ENCODE measurements around the gene RYR3.

The RYR3 gene

GRCh38 chr15:33489335-33489734, 178.6 kb downstream of the RYR3 start:
- TF ChIP-seq CTCF (IDR thresholded peaks at IDR 0.05; ENCODE audit: insufficient read depth, low read length, poor library complexity, severe bottlenecking) = no peak
- Histone ChIP-seq H3K27me3 (replicated peaks; ENCODE audit: control insufficient read depth, insufficient read depth, low read length) (no peaks in the 10 kb centered on the region; the same call in none of the 2 replicates), H3K36me3 (ENCODE audit: control insufficient read depth, insufficient read depth, low read length) (no peaks in the 10 kb centered on the region), H3K4me3 (replicated peaks; ENCODE audit: low read depth, low read length) (no peak overlapping the region)
- no peak for DNase-seq (ENCODE audit: extremely low read depth, insufficient read length)

- TF ChIP-seq CTCF (IDR thresholded peaks at IDR 0.05; ENCODE audit: insufficient read depth, low read length, poor library complexity, severe bottlenecking) = no peak
- no peak for DNase-seq (ENCODE audit: extremely low read depth, insufficient read length)
- H3K4me3 ChIP-seq (replicated peaks; ENCODE audit: low read depth, low read length) = no peak overlapping the region
- no peaks in the 10 kb centered on the region for H3K36me3 ChIP-seq (ENCODE audit: control insufficient read depth, insufficient read depth, low read length)
- H3K27me3 ChIP-seq (replicated peaks; ENCODE audit: control insufficient read depth, insufficient read depth, low read length) = no peaks in the 10 kb centered on the region; the same call in none of the 2 replicates
Observed at GRCh38 chr15:33490703-33491102, 179.9 kb downstream of the RYR3 start.

GRCh38 chr15:33492434-33493052, 181.8 kb downstream of the RYR3 start:
- Histone ChIP-seq H3K27me3 (replicated peaks; ENCODE audit: control insufficient read depth, insufficient read depth, low read length) (no peaks in the 10 kb centered on the region; the same call in none of the 2 replicates), H3K36me3 (ENCODE audit: control insufficient read depth, insufficient read depth, low read length) (no peaks in the 10 kb centered on the region), H3K4me3 (replicated peaks; ENCODE audit: low read depth, low read length) (no peak overlapping the region)
- TF ChIP-seq CTCF (IDR thresholded peaks at IDR 0.05; ENCODE audit: insufficient read depth, low read length, poor library complexity, severe bottlenecking) = no peak
- no peak for DNase-seq (ENCODE audit: extremely low read depth, insufficient read length)

- H3K4me3 ChIP-seq (replicated peaks; ENCODE audit: low read depth, low read length) = no peak overlapping the region
- no peaks in the 10 kb centered on the region; the same call in none of the 2 replicates for H3K27me3 ChIP-seq (replicated peaks; ENCODE audit: control insufficient read depth, insufficient read depth, low read length)
- no peak for DNase-seq (ENCODE audit: extremely low read depth, insufficient read length)
- no peak for TF ChIP-seq CTCF (IDR thresholded peaks at IDR 0.05; ENCODE audit: insufficient read depth, low read length, poor library complexity, severe bottlenecking)
- no peaks in the 10 kb centered on the region for H3K36me3 ChIP-seq (ENCODE audit: control insufficient read depth, insufficient read depth, low read length)
Observed at GRCh38 chr15:33494306-33494705, 183.5 kb downstream of the RYR3 start.

GRCh38 chr15:33500432-33501195, 189.8 kb downstream of the RYR3 start:
- no peak for TF ChIP-seq CTCF (IDR thresholded peaks at IDR 0.05; ENCODE audit: insufficient read depth, low read length, poor library complexity, severe bottlenecking)
- Histone ChIP-seq H3K36me3 (ENCODE audit: control insufficient read depth, insufficient read depth, low read length) (no peaks in the 10 kb centered on the region), H3K4me3 (replicated peaks; ENCODE audit: low read depth, low read length) (no peak overlapping the region), H3K27me3 (replicated peaks; ENCODE audit: control insufficient read depth, insufficient read depth, low read length) (no peaks in the 10 kb centered on the region; the same call in none of the 2 replicates)
- DNase-seq (ENCODE audit: extremely low read depth, insufficient read length) = no peak
